Measurements from ENCODE around the gene CCDC138.
"Not testable (repeated sequence)": the region's sequence is repeated elsewhere in the genome, so short reads cannot be mapped to it uniquely, and the experiment has no call there.

CCDC138 gene, protein sequence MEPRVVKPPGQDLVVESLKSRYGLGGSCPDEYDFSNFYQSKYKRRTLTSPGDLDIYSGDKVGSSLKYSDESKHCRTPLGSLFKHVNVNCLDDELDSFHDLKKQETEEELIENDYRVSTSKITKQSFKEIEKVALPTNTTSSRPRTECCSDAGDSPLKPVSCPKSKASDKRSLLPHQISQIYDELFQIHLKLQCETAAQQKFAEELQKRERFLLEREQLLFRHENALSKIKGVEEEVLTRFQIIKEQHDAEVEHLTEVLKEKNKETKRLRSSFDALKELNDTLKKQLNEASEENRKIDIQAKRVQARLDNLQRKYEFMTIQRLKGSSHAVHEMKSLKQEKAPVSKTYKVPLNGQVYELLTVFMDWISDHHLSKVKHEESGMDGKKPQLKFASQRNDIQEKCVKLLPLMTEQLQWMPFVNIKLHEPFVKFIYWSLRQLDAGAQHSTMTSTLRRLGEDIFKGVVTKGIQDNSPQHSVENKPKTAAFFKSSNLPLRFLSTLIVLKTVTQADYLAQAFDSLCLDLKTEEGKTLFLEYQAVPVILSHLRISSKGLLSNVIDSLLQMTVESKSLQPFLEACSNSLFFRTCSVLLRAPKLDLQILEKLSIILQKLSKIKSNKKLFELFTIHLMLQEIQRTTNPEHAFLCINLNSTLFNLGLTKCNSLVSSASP

DNA sequence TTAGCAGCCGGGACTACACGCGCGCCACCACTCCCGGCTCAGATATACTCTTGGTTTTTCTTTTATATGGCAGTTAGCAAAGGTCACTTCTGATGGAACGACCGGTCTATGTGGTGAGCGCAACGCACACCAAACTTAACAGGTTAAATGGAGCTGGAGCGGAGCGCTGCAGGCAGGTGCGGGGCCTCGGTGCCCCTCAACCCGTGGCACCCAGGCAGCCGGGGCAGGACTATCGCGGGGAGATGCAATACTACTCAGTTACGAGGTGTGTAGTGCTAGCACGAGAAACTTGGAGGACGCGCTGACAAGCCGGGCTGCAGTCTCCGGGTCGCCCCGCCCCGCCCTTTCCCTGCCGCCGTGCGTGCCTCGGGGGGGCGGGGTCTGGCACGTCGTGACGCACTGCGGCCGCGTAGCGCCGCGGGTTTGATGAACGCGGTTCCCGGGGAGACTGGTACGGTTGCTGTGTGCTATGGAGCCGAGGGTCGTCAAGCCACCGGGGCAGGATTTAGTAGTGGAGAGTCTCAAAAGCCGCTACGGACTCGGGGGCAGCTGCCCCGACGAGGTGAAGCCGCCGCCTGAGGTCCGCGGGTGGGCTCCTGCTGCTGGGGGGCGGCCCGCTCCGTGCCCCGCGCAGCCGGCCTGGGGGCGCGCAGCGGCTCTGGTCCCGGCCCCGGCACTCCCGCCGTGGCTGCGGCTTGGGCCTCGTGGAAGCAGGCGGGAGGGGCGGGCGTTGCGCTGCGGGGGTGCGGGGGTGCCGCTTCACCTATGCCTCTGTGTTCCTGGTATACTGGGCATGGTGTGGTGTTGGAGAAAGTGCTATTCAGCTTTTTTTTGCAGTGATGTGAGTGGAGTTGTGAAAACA, at the start of gene CCDC138:
Gene CCDC138, plus strand, starts transcription at position 418 of the 862 bp plus-strand sequence. Its CDS starts 52 bp downstream, at position 470.
- H3K4me3 ChIP-seq (ENCODE audit: low read depth, low read length), result peak within 1 kb of the TSS; percentile 86

DNA sequence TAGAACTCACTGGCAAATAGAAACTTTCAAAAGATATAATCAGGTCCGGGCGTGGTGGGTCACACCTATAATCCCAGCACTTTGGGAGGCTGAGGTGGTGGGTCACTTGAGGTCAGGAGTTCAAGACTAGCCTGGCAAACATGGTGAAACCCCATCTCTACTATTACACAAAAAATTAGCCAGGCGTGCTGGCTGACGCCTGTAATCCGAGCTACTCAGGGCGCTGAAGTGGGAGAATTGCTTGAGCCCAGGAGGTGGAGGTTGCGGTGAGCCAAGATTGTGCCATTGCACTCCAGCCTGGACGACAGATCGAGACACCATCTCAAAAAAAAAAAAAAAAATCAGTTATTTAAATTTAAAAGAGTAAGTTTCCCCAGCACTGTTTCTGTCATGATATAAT, 28.6 kb upstream of the CCDC138 start:
- not testable (repeated sequence) for H3K4me3 ChIP-seq (ENCODE audit: low read depth, low read length)

DNA sequence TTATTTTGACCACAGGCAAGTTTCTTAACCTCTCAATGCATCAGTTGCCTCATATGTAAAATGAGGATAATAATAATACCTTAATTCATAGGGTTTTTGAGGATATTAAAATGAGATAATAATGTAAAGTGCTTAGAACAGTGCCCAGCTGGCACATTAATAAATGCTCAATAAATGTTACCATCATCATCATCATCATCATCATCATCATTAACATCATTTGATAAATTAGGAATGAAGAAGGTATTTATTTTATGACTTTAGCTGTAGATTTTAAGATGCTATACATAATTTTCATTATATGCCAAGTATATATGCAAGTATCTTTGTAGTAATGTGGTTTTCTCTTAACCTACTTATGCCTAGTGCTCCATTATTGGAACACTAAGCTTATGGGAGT, 24.0 kb upstream of the CCDC138 start:
- H3K4me3 ChIP-seq (ENCODE audit: low read depth, low read length), result not testable (repeated sequence)

DNA sequence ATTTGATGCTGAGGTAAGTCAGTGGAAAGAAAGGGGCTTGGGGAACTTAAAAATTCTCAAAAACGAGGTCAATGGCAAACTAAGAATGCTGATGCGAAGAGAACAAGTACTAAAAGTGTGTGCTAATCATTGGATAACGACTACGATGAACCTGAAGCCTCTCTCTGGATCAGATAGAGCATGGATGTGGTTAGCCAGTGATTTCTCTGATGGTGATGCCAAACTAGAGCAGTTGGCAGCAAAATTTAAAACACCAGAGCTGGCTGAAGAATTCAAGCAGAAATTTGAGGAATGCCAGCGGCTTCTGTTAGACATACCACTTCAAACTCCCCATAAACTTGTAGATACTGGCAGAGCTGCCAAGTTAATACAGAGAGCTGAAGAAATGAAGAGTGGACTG, 19.9 kb upstream of the CCDC138 start:
- not testable (repeated sequence) for H3K4me3 ChIP-seq (ENCODE audit: low read depth, low read length)

DNA sequence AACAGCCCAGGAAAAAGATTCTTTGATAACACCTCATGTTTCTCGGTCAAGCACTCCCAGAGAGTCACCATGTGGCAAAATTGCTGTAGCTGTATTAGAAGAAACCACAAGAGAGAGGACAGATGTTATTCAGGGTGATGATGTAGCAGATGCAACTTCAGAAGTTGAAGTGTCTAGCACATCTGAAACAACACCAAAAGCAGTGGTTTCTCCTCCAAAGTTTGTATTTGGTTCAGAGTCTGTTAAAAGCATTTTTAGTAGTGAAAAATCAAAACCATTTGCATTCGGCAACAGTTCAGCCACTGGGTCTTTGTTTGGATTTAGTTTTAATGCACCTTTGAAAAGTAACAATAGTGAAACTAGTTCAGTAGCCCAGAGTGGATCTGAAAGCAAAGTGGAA, 18.7 kb upstream of the CCDC138 start:
- not testable (repeated sequence) for H3K4me3 ChIP-seq (ENCODE audit: low read depth, low read length)

DNA sequence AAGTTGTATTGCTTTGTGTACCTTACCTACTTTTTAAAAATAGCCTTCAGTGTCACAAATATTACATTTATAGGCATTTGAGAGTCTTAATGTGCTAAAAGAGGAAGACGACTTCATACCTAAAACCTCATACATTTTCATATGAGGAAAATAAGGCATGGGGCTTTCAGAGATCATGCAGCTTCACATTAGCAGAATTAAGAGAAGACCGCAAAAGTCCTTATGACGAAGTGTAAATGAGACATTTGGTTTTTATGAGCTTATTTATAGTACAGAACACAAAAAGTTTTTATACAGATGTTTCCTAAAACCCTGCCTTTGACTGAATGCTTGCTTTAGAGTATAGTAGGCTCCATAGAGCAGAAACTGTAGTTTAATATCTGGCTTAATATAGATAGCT, 10.1 kb upstream of the CCDC138 start:
- H3K4me3 ChIP-seq (ENCODE audit: low read depth, low read length), result no peak overlapping the region

DNA sequence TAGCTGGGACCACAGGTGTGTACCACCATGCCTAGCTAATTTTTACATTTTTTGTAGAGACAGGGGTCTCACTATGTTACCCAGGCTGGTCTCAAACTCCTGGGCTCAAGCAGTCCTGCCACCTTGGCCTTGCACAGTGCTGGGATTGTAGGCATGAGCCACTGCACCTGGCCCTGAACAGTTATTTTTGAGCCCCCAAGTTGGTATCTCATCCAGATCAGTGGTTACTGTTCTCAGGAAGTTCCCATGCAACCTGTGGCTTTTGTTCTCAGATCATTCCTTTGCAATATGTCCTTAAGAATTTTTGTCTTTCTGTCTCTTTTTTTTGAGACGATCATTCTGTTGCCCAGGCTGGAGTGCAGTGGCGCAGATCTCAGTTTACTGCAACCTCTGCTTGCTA, 7.7 kb upstream of the CCDC138 start:
- H3K4me3 ChIP-seq (ENCODE audit: low read depth, low read length), result no peak overlapping the region

DNA sequence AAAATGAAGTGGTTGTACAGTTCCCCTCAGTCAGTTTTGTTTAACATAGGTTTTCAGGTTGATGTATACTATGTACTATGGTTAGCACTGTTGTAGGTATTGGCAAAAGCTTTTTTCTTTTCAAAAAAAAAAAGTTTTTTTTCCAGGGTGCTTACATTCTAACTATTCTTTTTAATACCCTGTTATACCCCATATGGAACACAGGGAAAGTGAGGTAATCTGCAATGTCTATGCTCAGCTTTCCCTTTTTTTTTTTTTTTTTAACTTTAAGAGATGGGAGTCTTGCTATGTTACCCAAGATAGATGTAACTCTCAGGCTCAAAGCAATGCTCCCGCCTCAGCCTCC, 590 bp upstream of the CCDC138 start:
- peak overlapping the region; percentile 86 for H3K4me3 ChIP-seq (ENCODE audit: low read depth, low read length)

DNA sequence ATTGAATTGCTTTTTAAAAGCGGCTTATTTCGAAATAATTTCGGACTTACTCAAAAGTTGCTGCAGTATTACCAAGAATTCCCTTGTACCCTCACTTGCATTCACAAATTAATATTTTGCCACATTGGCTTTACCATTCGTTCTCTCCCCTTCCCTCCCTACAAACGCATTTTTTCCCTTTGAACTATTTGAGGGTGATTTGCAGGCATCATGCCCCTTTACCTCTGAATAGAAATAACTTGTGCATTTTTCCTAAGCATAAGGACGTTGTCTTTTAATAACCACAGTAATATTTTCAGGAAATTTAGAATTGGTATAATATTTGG, 608 bp downstream of the CCDC138 start:
- H3K4me3 ChIP-seq (ENCODE audit: low read depth, low read length), result peak overlapping the region; percentile 86

DNA sequence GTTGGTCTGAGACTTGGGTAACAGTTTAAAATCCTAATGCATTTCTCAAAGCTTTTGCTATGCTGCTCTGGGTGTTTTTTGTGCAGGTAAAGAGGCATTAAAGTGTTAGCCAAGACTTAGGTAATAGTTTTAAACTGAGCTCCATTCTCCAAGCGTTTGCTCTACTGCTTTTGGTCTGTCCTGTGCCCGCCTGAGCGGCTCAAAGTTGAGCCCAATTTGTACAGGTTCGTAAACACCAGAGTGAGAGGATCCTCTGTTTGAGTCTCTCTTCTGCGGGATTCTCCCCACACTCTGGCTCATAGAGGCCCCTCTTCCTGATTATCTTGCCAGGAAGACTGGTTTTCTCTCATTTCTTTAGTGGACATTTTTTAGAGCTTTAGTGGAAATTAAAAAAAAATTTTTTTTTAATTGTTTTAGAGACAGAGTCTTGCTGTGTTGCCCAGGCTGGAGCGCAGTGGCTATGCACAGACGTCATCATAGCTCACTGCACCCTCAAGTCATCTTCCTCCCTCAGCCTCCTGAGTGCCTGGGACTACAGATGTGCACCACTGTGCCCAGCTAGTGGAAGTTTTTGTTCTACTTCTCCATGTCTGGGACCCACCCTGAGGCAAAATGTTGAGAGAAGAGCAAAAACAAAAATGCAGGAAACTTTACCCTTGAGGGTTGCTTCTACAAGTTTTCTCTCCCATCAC, 16.6 kb downstream of the CCDC138 start:
- no peak overlapping the region for H3K4me3 ChIP-seq (ENCODE audit: low read depth, low read length)

DNA sequence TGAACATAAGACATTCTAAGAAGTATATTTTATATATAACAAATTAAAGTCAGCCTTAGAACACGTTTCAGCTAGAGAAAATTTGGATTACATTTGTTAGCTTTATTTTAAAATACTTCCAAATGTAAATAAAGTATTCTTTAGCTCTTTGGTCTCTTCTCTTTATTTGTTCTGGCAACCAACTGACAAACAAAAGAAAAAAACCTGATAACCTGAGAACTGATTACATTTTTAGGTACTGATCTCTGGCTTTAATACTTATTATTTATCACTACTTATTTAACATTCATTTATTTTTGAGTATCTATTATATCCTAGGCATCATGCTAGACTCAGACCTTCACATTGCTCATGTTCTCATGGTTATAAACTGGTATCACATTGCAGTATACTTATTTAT, 18.5 kb downstream of the CCDC138 start:
- H3K4me3 ChIP-seq (ENCODE audit: low read depth, low read length), result no peak overlapping the region

DNA sequence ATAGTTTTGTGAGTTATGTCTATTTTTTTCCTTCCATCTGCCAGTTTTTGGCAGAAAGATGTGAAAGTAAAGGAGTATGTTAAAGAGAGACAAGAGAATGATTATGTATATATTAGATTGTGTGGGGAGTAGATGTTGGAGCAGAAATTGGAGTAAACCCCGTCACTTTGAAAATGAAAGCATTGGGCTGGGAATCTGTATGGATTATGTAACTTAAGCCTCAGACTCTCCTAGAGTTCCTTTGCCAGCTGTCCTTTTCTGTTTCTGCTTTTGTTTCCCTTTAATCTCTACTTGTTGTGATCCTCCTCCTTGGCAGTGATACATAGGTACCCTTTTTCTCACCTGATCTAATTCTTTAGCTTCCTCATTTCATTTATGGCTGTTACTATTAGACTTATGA, 19.2 kb downstream of the CCDC138 start:
- no peak overlapping the region for H3K4me3 ChIP-seq (ENCODE audit: low read depth, low read length)

DNA sequence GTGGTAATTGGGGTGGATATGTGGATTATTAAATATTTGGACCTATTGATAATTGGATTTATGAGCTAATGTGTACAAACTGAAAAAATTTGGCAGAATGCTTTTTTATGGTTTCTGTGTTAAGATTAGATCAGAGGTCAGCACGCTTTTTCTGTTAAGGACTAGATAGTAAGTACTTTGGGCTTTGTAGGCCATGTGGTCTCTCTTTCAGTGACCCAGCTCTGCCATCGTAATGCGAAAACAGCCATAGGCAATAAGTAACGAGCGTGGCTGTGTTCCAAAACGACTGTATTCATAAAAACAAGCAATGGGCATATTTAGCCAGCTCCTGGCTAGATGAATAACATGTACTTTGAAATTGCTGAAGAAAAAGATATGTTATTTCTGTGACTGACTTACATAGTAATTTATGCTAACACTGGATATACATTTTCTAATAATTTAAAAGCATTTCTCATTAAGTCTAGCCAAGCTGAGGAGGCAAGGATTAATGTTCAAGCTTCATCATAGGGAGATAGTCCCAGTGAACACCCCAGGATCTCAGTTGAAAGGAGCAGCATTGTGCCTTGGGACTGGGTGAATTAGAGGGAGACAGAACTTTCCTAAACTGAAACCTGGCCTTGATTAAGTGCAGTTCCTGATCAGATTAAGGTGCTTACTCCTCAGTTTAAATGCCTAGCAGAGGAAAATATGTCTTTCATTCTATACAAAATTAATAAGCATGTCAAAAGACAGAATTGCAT, 20.0 kb downstream of the CCDC138 start:
- H3K4me3 ChIP-seq (ENCODE audit: low read depth, low read length), result no peak overlapping the region

DNA sequence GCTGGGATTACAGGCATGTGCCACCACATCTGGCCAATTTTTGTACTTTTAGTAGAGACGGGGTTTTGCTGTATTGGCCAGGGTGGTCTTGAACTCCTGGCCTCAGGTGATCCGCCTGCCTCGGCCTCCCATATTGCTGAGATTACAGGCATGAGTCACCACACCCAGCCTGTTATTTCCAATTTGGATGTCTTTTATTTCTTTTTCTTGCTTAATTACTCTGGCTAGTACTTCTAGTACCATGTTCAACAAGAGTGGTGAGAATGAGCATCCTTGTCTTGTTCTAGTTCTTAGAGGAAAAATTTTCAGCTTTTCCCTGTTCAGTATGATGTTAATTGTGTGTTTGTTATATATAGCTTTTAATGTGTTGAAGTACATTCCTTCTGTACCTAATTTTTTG, 23.4 kb downstream of the CCDC138 start:
- no peak overlapping the region for H3K4me3 ChIP-seq (ENCODE audit: low read depth, low read length)

DNA sequence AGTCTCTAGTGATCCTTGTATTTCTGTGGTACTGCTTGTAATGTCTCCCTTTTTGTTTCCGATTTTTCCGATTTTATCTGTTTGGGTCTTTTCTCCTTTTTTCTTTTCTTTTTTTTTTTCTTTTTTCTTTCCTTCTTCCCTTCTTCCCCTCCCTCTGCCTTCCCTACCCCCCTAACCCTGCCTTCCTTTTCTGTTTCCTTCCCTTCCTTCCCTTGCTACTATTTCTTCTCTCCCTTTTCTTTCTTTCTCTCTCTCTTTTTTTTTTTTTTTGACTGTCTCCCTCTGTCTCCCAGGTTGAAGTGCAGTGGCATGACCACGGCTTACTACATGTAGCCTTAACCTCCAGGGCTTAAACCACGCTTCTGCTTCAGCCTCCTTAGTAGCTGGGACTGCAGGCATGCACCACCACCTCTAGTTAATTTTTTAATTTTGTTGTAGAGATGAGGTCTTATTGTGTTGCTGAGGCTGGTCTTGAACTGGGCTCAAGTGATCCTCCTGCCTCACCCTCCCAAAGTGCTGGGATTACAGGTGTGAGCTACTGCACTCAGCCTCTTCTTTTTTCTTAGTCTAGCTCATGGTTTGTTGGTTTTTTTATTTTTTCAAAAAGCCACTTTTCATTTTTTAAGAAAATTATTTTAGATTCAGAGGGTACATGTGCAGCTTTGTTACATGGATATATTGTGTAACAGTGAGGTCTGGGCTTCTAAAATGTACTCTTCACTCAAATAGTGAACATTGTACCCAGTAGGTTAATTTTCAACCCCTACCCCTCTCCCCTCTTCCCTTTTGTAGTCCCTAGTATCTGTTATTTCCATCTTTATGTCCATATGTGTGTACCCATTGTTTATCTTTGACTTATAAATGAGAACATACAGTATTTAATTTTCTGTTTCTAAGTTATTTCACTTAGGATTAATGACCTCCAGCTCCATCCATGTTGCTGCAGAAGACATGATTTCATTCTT, 24.7 kb downstream of the CCDC138 start:
- H3K4me3 ChIP-seq (ENCODE audit: low read depth, low read length), result no peak overlapping the region

DNA sequence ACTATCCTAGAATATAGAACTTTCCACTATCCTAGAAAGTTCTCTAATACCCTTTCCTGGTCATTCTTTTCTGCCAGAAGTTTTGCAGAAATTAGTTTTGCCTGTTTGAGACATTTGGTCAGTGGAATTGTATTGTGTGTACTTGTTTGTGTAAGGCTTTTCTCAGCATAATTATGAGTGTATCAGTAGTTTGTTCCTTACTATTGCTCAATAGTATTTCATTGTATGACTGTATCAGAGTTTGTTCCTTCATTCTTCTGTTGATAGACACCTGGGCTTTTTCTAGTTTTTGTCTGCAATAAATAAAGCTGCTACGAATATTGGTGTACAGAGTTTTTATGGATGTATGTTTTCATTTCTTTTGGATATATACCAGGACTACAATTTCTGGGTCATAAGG, 27.2 kb downstream of the CCDC138 start:
- H3K4me3 ChIP-seq (ENCODE audit: low read depth, low read length), result no peak overlapping the region

DNA sequence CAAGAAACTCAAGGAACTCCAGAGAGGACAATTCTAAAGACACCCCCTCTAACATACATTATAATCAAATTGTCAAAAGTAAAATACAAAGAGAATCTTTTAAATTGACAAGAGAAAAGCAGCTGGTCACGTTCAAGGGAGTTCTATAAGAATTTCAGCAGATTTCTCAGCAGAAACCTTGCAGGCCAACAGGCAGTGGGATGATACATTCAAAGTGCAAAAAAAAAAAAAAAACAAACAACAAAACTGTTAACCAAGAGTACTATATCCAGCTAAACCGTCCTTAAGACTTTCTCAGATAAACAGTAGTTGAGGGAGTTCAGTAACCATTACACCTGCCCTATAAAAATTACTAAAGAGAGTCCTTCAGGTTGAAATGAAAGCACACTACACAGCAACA, 33.9 kb downstream of the CCDC138 start:
- no peak overlapping the region for H3K4me3 ChIP-seq (ENCODE audit: low read depth, low read length)

DNA sequence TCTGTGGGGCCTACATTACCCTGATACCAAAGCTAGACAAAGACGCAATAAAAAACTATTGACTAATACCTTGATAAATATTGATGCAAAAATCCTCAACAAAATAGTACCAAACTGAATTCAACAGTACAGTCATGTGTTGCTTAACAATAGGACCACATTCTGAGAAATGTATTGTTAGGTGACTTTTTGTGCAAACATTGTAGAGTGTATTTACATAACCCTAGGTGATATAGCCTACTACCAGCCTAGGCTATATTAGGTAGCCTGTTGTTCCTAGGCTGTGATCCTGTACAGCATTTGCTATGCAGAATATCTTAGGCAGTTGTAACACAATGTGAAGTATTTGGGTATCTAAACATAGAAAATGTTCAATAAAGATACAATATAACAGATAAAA, 36.7 kb downstream of the CCDC138 start:
- H3K4me3 ChIP-seq (ENCODE audit: low read depth, low read length), result no peak overlapping the region

DNA sequence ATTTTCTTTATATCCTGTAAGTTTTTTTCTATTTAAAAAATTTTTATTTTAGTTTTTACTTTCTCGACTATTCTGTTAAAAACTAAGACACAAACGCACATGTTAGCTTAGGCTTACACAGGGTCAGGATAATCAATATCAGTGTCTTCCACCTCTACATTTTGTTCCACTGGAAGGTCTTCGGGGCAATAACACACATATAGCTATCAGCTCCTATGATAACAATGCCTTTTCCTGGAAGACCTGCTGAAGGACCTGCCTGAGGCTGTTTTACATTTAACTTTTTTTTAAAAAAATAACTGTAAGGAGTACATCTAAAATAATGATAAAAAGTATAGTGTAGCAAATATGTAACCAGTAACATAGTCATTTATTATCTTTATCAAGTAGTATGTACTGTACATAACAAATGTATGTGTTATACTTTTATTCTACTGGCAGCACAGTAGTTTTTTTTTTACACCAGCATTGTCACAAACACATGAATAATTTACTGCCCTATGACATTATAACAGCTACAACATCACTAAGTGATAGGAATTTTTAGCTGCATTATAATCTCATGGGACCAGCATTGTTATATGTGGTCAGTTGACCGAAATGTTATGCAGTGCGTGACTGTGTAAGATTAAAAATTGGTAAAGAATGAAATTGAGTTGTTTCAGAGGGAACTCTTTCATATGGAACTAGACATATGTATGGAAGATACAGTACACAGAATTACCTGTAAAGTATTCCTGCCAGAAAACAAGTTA, 37.9 kb downstream of the CCDC138 start:
- H3K4me3 ChIP-seq (ENCODE audit: low read depth, low read length), result no peak overlapping the region
